Stimulated activated CD4-positive, alpha-beta T cell treated with anti-CD3 and anti-CD28 coated beads, Interleukin-2, amount 100 ng/mL, for 4 hours (primary cell): ENCODE data around the gene GIT2.
A peak's percentile ranks its signal among the peaks of the same experiment; 100 is the strongest.
"Not testable (repeated sequence)": the region's sequence is repeated elsewhere in the genome, so short reads cannot be mapped to it uniquely, and the experiment has no call there.

Experiments
- DNase-seq: peaks from one replicate; pipeline ENCODE4 v3.0.0-alpha.2; 2020; ENCODE audit warnings: low read depth

The GIT2 gene

GRCh38 chr12:109891731-109892130 is 104.4 kb downstream of the GIT2 start:
- not testable (repeated sequence) for DNase-seq

GRCh38 chr12:109890620-109891170 is 105.5 kb downstream of the GIT2 start:
- DNase-seq = no peak

GRCh38 chr12:109888179-109889020 is 107.8 kb downstream of the GIT2 start:
- no peak for DNase-seq

- DNase-seq = no peak
Measured at GRCh38 chr12:109885616-109886015, 110.6 kb downstream of the GIT2 start.

- no peak for DNase-seq
Measured at GRCh38 chr12:109883461-109883860, 112.7 kb downstream of the GIT2 start.

GRCh38 chr12:109881752-109882151 is 114.4 kb downstream of the GIT2 start:
- DNase-seq = no peak

GRCh38 chr12:109880938-109881337 is 115.2 kb downstream of the GIT2 start:
- DNase-seq = no peak

- DNase-seq = peak; percentile 84
Measured at GRCh38 chr12:109880043-109880931, 115.9 kb downstream of the GIT2 start, which contains the start of gene GLTP. Gene GLTP, minus strand, starts transcription at chr12:109880541. Its CDS starts 167 bp downstream, at chr12:109880374.
